Measurements from ENCODE around the gene SUPT3H.
"Not testable (repeated sequence)": the region's sequence is repeated elsewhere in the genome, so short reads cannot be mapped to it uniquely, and the experiment has no call there.

The SUPT3H gene

DNA sequence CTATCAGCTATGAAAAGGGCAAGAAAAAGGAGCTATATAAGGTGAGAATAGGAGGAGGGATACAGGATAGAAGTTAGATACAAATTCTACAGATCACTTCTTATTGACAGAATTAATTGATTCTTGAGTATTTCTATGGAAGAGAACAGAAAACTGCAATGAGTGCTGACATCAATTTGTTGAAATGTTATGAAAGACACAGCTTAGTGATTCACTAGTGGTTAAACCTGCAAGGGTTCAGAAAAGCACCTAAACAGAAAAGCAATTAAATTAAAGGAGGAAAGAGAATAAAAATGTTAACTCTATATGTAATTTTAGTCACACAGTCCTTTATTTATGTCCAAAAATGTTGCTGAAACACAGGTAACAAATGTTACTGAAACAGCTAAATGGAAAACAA lies 304.0 kb downstream of the SUPT3H start:
- in situ Hi-C loops (cut with HindIII; ENCODE audit: low sequenced_read_pairs), result no loop called here

DNA sequence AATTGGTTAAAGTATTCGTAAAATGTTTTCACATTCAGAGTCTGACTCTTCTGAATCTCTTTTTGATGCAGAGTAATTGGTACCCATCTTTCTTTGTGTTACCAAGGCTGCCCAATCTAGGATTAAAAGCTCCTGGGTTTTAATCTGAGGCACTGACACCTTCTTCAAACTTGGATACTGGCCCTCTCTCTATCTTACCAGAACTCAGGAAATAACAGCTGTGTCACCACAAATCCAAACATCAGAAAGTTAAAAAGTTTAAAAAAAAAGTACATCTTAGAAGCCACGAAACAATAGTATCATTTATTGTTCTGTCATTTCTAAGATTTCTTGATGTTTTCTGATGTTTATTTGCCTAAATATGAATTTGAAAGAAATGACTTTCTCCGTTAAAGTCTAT lies 305.1 kb downstream of the SUPT3H start:
- in situ Hi-C loops (cut with HindIII; ENCODE audit: low sequenced_read_pairs), result no loop called here

DNA sequence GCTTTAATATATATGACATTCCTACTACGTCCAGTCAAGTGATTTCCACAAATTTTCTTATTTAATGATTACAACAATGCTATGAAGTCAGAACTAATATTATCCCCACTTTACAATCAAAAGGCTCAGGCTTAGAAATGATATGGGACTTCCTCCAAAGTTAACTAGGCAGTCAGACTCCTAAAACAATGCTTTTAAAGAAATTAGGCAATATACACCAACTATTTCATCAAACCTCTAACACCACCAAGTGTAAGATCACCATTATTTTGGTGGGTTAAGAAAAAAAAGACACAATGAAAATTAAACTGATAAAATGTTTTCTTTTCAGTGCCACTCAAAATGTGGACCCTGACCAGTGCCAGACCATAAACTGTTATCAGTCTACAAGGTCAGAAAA lies 305.7 kb downstream of the SUPT3H start:
- in situ Hi-C loops (cut with HindIII; ENCODE audit: low sequenced_read_pairs), result no loop called here

DNA sequence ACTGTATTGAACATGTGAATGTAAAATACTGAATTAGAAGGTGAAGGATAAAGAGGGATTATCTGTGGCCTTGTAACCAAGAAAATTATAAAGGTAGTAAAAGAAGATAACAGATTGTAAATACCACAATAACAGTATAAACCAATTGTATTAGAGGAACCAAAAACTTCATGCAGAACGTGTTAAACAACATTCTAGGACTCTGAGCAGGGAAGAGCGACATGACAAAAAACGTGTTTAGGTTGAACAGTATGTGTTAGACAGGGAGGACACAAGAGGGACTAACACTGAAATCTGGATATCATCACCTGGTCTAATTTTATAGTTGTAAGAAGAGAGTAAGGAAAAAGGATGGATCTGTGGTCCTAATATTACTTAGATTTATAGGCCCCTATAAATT lies 308.6 kb downstream of the SUPT3H start:
- in situ Hi-C loops (cut with HindIII; ENCODE audit: low sequenced_read_pairs), result no loop called here

- in situ Hi-C loops (cut with HindIII; ENCODE audit: low sequenced_read_pairs), result not testable (repeated sequence)
These were observed 310.3 kb downstream of the SUPT3H start for GRCh38 chr6:45067446-45067845.

DNA sequence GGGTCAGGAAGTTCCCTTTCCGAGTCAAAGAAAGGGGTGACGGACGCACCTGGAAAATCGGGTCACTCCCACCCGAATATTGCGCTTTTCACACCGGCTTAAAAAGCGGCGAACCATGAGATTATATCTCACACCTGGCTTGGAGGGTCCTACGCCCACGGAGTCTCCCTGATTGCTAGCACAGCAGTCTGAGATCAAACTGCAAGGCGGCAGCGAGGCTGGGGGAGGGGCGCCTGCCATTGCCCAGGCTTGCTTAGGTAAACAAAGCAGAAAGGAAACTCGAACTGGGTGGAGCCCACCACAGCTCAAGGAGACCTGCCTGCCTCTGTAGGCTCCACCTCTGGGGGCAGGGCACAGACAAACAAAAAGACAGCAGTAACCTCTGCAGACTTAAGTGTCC lies 315.1 kb downstream of the SUPT3H start:
- in situ Hi-C loops (cut with HindIII; ENCODE audit: low sequenced_read_pairs), result not testable (repeated sequence)

- in situ Hi-C loops (cut with HindIII; ENCODE audit: low sequenced_read_pairs), result no loop called here
These were observed 320.0 kb downstream of the SUPT3H start for GRCh38 chr6:45057711-45058110.

- in situ Hi-C loops (cut with HindIII; ENCODE audit: low sequenced_read_pairs), result no loop called here
These were observed 323.1 kb downstream of the SUPT3H start for GRCh38 chr6:45054610-45055009.

DNA sequence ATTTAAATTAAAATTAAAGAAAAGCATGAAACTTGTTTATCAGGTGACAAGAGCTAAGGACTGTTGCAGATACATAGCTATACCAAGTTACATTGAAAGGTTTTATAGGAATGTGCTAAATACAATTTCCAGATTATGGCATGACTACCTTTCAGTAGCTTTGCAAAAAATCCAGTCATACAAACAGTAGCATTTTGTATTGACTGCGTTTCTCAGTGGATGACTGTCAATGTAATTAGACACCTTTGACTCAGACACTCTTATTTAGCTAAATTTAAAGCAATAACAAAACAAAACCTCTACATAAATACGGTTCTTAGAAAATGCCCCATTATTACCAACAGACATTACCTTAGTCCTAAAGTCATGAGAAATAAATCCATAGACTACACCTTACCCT lies 325.4 kb downstream of the SUPT3H start:
- in situ Hi-C loops (cut with HindIII; ENCODE audit: low sequenced_read_pairs), result no loop called here

DNA sequence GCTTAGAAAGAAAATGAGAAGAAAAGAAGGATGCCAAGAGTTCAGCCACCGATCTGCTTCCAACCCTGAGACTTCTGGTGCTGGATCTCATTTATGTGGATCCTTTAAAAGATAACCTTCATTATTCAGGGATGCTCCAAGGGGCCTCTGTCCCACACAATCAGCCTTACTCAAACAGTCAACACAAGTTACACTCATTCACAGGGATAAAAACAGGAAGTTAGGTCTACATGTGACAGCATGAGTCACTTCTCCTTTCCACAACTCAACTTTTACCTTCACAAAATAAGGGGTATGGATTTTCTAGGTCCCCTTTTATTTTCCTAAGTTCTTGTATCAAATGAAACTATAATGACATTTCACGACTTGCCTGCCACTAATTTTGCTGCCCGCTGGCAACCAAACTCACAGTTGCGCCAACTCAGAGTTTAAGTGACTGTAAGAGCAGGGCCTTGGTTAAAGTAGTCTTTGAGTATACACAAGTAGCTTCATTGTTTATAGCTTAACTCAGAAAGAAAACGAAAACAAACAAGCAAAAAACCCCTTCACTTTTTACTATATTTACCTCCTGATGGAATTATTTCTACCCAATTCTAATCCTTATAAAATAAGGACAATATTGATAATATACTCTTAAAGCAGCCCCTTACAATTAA lies 328.4 kb downstream of the SUPT3H start:
- in situ Hi-C loops (cut with HindIII; ENCODE audit: low sequenced_read_pairs), result no loop called here

DNA sequence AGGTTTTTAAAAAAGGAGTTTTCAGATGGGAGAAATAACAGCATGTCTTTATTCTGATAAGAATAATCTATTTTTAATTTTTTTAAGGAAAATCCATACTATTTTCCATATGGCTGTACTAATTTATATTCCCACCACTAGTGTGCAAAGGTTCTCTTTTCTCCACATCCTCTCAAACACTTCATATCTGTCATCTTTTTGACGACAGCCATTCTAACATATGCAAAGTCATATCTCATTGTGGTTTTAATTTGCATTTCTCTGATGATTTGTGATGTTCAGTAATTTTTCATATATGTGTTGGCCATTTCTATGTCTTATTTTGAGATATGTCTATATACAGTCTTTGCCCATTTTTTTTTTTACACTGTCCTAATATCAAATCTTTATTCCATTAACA lies 330.2 kb downstream of the SUPT3H start:
- in situ Hi-C loops (cut with HindIII; ENCODE audit: low sequenced_read_pairs), result no loop called here

- in situ Hi-C loops (cut with HindIII; ENCODE audit: low sequenced_read_pairs), result no loop called here
These were observed 332.5 kb downstream of the SUPT3H start for GRCh38 chr6:45045253-45045601.

- in situ Hi-C loops (cut with HindIII; ENCODE audit: low sequenced_read_pairs), result no loop called here
These were observed 333.1 kb downstream of the SUPT3H start for GRCh38 chr6:45044510-45045252.

- in situ Hi-C loops (cut with HindIII; ENCODE audit: low sequenced_read_pairs), result no loop called here
These were observed 333.6 kb downstream of the SUPT3H start for GRCh38 chr6:45044086-45044485.

GRCh38 chr6:45042673-45043072 lies 335.1 kb downstream of the SUPT3H start:
- in situ Hi-C loops (cut with HindIII; ENCODE audit: low sequenced_read_pairs), result not testable (repeated sequence)

GRCh38 chr6:45038226-45038625 lies 339.5 kb downstream of the SUPT3H start:
- in situ Hi-C loops (cut with HindIII; ENCODE audit: low sequenced_read_pairs), result no loop called here

DNA sequence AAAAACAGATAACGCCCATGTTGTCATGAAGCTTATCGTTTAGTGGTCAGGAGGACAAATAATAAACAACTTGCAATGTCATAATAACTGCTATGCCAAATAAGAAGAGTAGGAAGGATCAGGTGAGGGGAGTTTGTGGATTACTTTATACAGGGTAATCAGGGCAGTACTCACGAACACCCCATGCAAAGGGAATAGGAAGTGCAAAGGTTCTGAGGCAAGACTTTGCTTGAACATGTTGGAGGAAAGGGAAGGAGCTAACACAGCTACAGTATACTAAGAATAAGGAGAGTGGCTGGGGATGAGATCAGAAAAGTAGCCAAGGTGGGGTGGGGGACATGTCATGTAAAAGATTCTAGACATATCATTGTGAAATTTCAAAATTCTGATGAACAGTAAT lies 341.6 kb downstream of the SUPT3H start:
- in situ Hi-C loops (cut with HindIII; ENCODE audit: low sequenced_read_pairs), result no loop called here

DNA sequence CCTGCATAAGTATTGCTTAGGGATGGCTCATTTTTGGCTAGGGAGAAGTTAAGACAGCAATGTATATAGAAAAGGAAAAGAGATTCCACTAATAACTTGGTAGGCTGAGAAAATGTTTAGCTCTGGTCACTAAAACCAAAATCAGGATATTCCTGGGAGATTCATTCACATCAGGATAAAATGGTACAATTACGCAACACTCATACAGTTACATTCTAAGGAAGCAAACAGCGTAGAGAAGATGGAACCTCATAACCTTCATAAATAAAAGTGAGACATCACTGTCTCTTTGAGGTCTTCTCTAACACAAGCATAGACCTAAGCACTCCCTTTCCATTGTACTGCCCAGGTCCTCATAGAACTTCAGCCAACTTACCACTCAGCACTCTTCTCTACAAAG lies 345.3 kb downstream of the SUPT3H start:
- in situ Hi-C loops (cut with HindIII; ENCODE audit: low sequenced_read_pairs), result no loop called here

- in situ Hi-C loops (cut with HindIII; ENCODE audit: low sequenced_read_pairs), result no loop called here
These were observed 346.1 kb downstream of the SUPT3H start for GRCh38 chr6:45031601-45032000.

DNA sequence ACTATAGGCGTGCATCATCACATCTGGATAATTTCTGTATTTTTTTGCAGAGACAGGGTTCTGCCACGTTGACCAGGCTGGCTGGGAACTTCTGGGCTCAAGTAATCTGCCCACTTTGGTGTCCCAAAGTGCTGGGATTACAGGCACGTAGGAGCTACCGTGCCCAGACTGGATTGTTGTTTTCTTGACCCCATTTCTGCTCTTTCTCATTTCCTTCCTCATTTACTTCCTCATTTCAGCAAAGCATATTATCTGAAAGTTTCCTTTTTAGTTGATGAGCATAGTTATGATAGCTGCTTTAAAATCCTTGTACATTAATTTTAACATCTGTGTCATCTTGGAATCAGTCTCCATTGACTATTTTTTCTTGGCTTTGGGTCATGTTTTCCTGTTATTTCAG lies 350.6 kb downstream of the SUPT3H start:
- in situ Hi-C loops (cut with HindIII; ENCODE audit: low sequenced_read_pairs), result no loop called here

- in situ Hi-C loops (cut with HindIII; ENCODE audit: low sequenced_read_pairs), result no loop called here
These were observed 351.7 kb downstream of the SUPT3H start for GRCh38 chr6:45026003-45026516.

DNA sequence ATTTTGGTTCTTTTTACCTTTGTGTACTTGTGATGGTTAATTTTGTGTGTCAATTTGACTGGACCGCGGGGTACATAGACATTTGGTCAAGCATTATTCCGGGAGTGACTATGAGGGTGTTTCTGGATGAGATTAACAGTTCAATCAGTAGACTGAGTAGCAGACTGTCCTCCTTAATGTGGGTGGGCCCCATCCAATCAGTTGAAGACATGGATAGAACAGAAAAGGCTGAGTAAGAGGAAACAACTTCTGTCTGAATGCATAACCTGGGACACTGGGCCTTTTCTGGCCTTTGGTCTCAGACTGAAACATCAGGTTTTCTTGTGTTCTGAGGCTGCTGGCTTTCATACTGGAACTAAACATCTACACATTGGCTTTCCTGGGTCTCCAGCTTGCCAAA lies 353.1 kb downstream of the SUPT3H start:
- in situ Hi-C loops (cut with HindIII; ENCODE audit: low sequenced_read_pairs), result no loop called here

DNA sequence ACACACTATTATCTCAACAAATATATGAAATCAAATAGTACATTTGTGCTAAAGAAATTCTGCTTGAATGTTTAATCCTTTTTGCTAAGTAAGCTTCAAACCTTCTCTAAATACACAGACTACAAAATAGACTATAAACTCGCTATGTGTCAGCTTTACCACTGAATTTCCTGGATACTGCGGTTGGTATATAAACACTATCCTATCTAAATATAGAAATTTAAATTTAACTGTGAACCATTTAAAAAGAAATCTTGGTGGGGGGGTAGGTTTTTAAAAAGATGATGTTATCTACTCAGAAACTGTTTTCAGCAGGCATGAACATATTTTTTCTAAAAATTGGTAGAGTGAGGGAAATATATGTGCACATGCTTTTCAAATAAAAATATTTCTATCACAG lies 356.1 kb downstream of the SUPT3H start:
- in situ Hi-C loops (cut with HindIII; ENCODE audit: low sequenced_read_pairs), result no loop called here
